Measurements from ENCODE around the gene CALR.

Gene CALR

DNA sequence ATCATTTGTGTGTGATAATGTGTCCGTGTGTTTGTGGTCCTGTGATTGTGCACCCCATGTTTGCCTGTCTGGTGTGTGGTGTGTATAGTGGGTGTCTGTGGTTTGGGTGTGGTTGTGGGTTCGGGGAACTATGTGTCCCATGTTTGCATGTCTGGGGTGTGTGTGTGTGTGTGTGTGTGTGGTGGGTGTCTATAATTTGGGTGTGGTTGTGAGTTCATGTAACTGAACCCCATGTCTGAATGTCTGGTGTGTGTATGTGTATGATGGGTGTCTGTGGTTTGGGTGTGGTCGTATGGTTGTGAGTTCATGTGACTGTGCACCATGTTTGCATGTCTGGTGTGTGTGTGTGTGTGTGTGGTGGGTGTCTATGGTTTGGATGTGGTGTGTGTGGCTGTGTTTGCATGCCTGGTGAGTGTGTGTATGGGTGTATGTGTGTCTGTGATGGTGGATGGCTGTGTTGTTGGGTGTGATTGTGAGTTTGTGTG lies 45.8 kb downstream of the CALR start (continued):
- TF ChIP-seq ZNF670 (tag by site-specific recombination; IDR thresholded peaks at IDR 0.05; ENCODE audit: low read depth) (no peak), PBX3 (CRISPR knock-in tag; IDR thresholded peaks at IDR 0.05) (no peak), ZNF423 (tag by site-specific recombination; IDR thresholded peaks at IDR 0.05) (no peak), ZNF529 (tag by site-specific recombination; IDR thresholded peaks at IDR 0.05; ENCODE audit: insufficient replicate concordance) (no peak), ZNF26 (tag by site-specific recombination; IDR thresholded peaks at IDR 0.05) (no peak), HIC1 (tag by site-specific recombination; IDR thresholded peaks at IDR 0.05) (no peak), ZNF571 (tag by site-specific recombination; IDR thresholded peaks at IDR 0.05) (no peak), GLIS1 (tag by site-specific recombination; IDR thresholded peaks at IDR 0.05) (no peak), ZNF274 (IDR thresholded peaks at IDR 0.05; ENCODE audit: low read length) (no peak), ZNF274 (tag by site-specific recombination; IDR thresholded peaks at IDR 0.05; ENCODE audit: borderline replicate concordance) (peak; percentile 75), ZBTB48 (tag by site-specific recombination; IDR thresholded peaks at IDR 0.05) (no peak; the same call in 1 of the 2 replicates), ZNF629 (tag by site-specific recombination; IDR thresholded peaks at IDR 0.05) (no peak), KLF8 (tag by site-specific recombination; IDR thresholded peaks at IDR 0.05) (no peak), ZNF354C (tag by site-specific recombination; IDR thresholded peaks at IDR 0.05; ENCODE audit: borderline replicate concordance, low read depth) (no peak), KLF1 (tag by site-specific recombination; IDR thresholded peaks at IDR 0.05) (peak; percentile 22; the same call in 1 of the 2 replicates), ZNF530 (tag by site-specific recombination; IDR thresholded peaks at IDR 0.05; ENCODE audit: low read depth) (no peak), ZNF555 (tag by site-specific recombination; conservative IDR thresholded peaks at IDR 0.05) (no peak), ZNF366 (tag by site-specific recombination; conservative IDR thresholded peaks at IDR 0.05) (no peak), GFI1B (tag by site-specific recombination; IDR thresholded peaks at IDR 0.05) (no peak), ZNF202 (tag by site-specific recombination; IDR thresholded peaks at IDR 0.05; ENCODE audit: borderline replicate concordance) (no peak), ZBTB7A (tag by site-specific recombination; IDR thresholded peaks at IDR 0.05; ENCODE audit: low read depth) (no peak), ZNF350 (tag by site-specific recombination; IDR thresholded peaks at IDR 0.05) (no peak), ZNF621 (tag by site-specific recombination; IDR thresholded peaks at IDR 0.05) (peak; percentile 81; the same call in 1 of the 2 replicates), ZNF558 (tag by site-specific recombination; IDR thresholded peaks at IDR 0.05) (no peak), ZNF473 (tag by site-specific recombination; IDR thresholded peaks at IDR 0.05) (0 out of 2 replicates have a peak, but pooled peaks have one; percentile 64), SP2 (tag by site-specific recombination; IDR thresholded peaks at IDR 0.05) (no peak), ZNF426 (tag by site-specific recombination; IDR thresholded peaks at IDR 0.05) (no peak), ZXDB (tag by site-specific recombination; IDR thresholded peaks at IDR 0.05) (no peak)
- TF ChIP-seq, protein P1, sequence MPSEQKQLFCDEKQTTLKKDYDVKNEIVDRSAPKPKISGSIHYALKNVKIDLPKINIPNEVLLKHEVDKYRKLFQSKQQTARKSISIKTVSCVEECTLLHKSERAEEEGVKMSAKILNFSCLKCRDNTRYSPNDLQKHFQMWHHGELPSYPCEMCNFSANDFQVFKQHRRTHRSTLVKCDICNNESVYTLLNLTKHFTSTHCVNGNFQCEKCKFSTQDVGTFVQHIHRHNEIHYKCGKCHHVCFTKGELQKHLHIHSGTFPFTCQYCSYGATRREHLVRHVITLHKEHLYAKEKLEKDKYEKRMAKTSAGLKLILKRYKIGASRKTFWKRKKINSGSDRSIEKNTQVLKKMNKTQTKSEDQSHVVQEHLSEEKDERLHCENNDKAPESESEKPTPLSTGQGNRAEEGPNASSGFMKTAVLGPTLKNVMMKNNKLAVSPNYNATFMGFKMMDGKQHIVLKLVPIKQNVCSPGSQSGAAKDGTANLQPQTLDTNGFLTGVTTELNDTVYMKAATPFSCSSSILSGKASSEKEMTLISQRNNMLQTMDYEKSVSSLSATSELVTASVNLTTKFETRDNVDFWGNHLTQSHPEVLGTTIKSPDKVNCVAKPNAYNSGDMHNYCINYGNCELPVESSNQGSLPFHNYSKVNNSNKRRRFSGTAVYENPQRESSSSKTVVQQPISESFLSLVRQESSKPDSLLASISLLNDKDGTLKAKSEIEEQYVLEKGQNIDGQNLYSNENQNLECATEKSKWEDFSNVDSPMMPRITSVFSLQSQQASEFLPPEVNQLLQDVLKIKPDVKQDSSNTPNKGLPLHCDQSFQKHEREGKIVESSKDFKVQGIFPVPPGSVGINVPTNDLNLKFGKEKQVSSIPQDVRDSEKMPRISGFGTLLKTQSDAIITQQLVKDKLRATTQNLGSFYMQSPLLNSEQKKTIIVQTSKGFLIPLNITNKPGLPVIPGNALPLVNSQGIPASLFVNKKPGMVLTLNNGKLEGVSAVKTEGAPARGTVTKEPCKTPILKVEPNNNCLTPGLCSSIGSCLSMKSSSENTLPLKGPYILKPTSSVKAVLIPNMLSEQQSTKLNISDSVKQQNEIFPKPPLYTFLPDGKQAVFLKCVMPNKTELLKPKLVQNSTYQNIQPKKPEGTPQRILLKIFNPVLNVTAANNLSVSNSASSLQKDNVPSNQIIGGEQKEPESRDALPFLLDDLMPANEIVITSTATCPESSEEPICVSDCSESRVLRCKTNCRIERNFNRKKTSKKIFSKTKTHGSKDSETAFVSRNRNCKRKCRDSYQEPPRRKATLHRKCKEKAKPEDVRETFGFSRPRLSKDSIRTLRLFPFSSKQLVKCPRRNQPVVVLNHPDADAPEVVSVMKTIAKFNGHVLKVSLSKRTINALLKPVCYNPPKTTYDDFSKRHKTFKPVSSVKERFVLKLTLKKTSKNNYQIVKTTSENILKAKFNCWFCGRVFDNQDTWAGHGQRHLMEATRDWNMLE (tag by site-specific recombination; conservative IDR thresholded peaks at IDR 0.05; ENCODE audit: low read depth): no peak
- TF ChIP-seq, protein P2, sequence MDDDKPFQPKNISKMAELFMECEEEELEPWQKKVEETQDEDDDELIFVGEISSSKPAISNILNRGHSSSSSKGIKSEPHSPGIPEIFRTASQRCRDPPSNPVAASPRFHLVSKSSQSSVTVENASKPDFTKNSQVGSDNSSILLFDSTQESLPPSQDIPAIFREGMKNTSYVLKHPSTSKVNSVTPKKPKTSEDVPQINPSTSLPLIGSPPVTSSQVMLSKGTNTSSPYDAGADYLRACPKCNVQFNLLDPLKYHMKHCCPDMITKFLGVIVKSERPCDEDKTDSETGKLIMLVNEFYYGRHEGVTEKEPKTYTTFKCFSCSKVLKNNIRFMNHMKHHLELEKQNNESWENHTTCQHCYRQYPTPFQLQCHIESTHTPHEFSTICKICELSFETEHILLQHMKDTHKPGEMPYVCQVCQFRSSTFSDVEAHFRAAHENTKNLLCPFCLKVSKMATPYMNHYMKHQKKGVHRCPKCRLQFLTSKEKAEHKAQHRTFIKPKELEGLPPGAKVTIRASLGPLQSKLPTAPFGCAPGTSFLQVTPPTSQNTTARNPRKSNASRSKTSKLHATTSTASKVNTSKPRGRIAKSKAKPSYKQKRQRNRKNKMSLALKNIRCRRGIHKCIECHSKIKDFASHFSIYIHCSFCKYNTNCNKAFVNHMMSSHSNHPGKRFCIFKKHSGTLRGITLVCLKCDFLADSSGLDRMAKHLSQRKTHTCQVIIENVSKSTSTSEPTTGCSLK (tag by site-specific recombination; IDR thresholded peaks at IDR 0.05): no peak
